SK-N-SH treated with all-trans-retinoic acid at 6 μM for 48 hours (cell line): ENCODE results near the gene DIP2C.

Experiments
- BACH2 ChIP-seq: fragments of 250-450 bp; sonication (Bioruptor Pico); IDR thresholded peaks from 2 replicates; pipeline ENCODE4 v1.9.0; 2021; ENCODE audit warnings: mild to moderate bottlenecking, borderline replicate concordance
- CREB5 ChIP-seq: fragments of 250-450 bp; sonication (Bioruptor Pico); IDR thresholded peaks from 2 replicates; pipeline ENCODE4 v1.5.1; 2020; ENCODE audit warnings: low read depth, mild to moderate bottlenecking, moderate library complexity
- PATZ1 ChIP-seq: fragments of 250-450 bp; sonication (Bioruptor Pico); IDR thresholded peaks from 2 replicates; pipeline ENCODE4 v1.8.0; 2020; ENCODE audit warnings: mild to moderate bottlenecking, moderate library complexity, borderline replicate concordance
- POU6F1 ChIP-seq: fragments of 250-450 bp; sonication (Bioruptor Pico); IDR thresholded peaks from 2 replicates; pipeline ENCODE4 v1.8.0; 2021; ENCODE audit warnings: low read depth, mild to moderate bottlenecking, moderate library complexity, borderline replicate concordance

- TF ChIP-seq PATZ1 (CRISPR knock-in tag) (no peak), BACH2 (CRISPR knock-in tag) (no peak), CREB5 (no peak), POU6F1 (CRISPR knock-in tag) (no peak)
These were observed 152.5 kb downstream of the DIP2C start for GRCh38 chr10:536935-537334.
